ACC112 (cell line): ENCODE measurements around the gene PCED1A.
A peak's percentile ranks its signal among the peaks of the same experiment; 100 is the strongest.
"Not testable (repeated sequence)": the region's sequence is repeated elsewhere in the genome, so short reads cannot be mapped to it uniquely, and the experiment has no call there.

Source experiments
- H2AFZ ChIP-seq: fragments of 200-600 bp; sonication (generic); one replicate; pipeline ENCODE4 v1.6.0; 2017; ENCODE audit warnings: antibody characterized with exemption, low read length; ENCODE audit not compliant: unreplicated experiment
- H3K27ac ChIP-seq: fragments of 200-600 bp; sonication (generic); 2 replicates; pipeline ENCODE4 v1.5.1; 2014; ENCODE audit warnings: low read depth, mild to moderate bottlenecking, antibody characterized with exemption, low read length, moderate library complexity
- H3K27me3 ChIP-seq: fragments of 200-600 bp; sonication (generic); 2 replicates; pipeline ENCODE4 v1.6.1; 2014; ENCODE audit warnings: mild to moderate bottlenecking, antibody characterized with exemption, low read length, moderate library complexity, mixed read lengths; ENCODE audit not compliant: insufficient read depth
- H3K36me3 ChIP-seq: fragments of 200-600 bp; sonication (generic); 2 replicates; pipeline ENCODE4 v1.6.1; 2016; ENCODE audit warnings: mild to moderate bottlenecking, antibody characterized with exemption, low read length, moderate library complexity, mixed read lengths; ENCODE audit not compliant: insufficient read depth
- H3K4me1 ChIP-seq: fragments of 200-600 bp; sonication (generic); one replicate; pipeline ENCODE4 v1.6.1; 2016; ENCODE audit warnings: low read length, mixed read lengths; ENCODE audit not compliant: insufficient read depth, unreplicated experiment, control insufficient read depth
- H3K4me3 ChIP-seq: fragments of 200-600 bp; sonication (generic); 2 replicates; pipeline ENCODE4 v1.5.1; 2014; ENCODE audit warnings: mild to moderate bottlenecking, low read depth, low read length
- H3K79me2 ChIP-seq: fragments of 200-600 bp; sonication (generic); one replicate; pipeline ENCODE4 v1.6.0; 2016; ENCODE audit warnings: low read length; ENCODE audit not compliant: control insufficient read depth, unreplicated experiment, insufficient read depth

The PCED1A gene

DNA sequence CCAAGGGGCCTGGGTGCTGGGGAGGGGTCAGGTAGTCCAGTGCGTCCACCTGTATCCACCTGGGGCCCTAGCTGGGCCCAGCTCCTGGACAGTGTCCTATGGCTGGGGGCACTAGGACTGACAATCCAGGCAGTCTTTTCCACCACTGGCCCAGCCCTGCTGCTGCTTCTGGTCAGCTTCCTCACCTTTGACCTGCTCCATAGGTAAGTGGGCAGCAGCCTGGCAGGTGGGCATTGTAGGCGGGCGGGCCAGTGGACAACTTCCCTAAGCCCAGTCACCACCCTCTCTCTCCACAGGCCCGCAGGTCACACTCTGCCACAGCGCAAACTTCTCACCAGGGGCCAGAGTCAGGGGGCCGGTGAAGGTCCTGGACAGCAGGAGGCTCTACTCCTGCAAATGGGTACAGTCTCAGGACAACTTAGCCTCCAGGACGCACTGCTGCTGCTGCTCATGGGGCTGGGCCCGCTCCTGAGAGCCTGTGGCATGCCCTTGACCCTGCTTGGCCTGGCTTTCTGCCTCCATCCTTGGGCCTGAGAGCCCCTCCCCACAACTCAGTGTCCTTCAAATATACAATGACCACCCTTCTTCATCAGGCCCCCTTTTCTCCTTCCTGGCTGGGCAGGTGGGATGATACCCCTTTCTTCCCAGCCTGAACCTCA, 25.1 kb downstream of the PCED1A start:
- H2AFZ ChIP-seq: no peak overlapping the region
- no peaks in the 10 kb centered on the region for H3K36me3 ChIP-seq
- peak overlapping the region; percentile 8; the same call in 1 of the 2 replicates for H3K27ac ChIP-seq
- H3K4me1 ChIP-seq: peaks cover 36% of the 10 kb centered on the region
- no peaks in the 10 kb centered on the region for H3K79me2 ChIP-seq
- H3K4me3 ChIP-seq: no peak overlapping the region
- H3K27me3 ChIP-seq: no peaks in the 10 kb centered on the region

GRCh38 chr20:2814587-2815051, 25.8 kb downstream of the PCED1A start, which contains the start of gene C20orf141:
Gene C20orf141, plus strand, starts transcription at chr20:2814987. Its CDS starts 198 bp downstream, at chr20:2815185.
- H2AFZ ChIP-seq: no peak within 1 kb of the TSS

DNA sequence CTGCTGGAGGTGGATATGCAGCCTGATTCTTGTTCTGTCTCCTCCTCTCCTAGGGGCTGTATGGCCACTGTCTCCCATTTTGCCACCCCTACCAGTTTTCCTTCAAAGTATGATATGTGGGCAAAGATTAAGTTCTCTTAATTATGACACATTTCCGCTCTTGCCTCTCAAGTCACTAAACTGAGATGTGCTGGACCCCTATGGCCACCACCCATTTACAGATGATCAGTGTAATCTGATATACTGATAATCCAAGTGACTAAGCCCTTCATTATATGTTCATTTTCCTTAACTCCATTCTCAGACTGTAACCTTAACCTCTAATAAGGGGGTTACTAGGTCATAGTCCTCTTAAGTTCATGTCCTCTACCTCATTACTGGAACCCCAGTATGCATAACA, 26.4 kb downstream of the PCED1A start:
- H3K4me3 ChIP-seq: peak overlapping the region; percentile 41; the same call in 1 of the 2 replicates
- H3K36me3 ChIP-seq: no peaks in the 10 kb centered on the region
- no peaks in the 10 kb centered on the region for H3K79me2 ChIP-seq
- H3K27me3 ChIP-seq: no peaks in the 10 kb centered on the region
- no peak overlapping the region for H2AFZ ChIP-seq
- H3K27ac ChIP-seq: peak overlapping the region; percentile 53; the same call in 1 of the 2 replicates
- peaks cover 28% of the 10 kb centered on the region for H3K4me1 ChIP-seq

More at GRCh38 chr20:2814587-2815051, 25.8 kb downstream of the PCED1A start, which contains the start of gene C20orf141:
- Histone ChIP-seq H3K27me3 (no peaks in the 10 kb centered on the region), H3K79me2 (no peaks in the 10 kb centered on the region), H3K27ac (peak within 1 kb of the TSS; percentile 53; the same call in 1 of the 2 replicates), H3K36me3 (no peaks in the 10 kb centered on the region), H3K4me1 (peaks cover 29% of the 10 kb centered on the region), H3K4me3 (peak within 1 kb of the TSS; percentile 41; the same call in 1 of the 2 replicates)

DNA sequence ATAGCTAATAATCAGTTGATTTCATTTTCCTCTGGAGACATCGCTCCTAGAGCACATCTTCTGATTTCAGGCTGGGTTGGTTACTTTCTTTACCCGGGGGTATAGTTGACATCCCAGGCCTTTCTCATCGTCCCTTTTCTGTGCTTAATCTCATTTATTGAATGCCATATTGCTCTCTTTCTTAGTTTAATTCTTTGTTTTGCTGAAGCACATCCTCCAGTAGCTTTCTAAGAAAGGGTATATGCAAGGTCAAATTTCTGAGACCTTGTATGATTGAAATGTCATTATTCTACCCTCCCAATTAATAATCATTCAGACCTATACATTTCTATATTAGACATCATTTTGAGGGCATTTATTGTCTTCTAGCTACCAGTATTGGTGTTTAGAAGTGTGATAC, 28.3 kb downstream of the PCED1A start:
- Histone ChIP-seq H3K4me3 (no peak overlapping the region), H3K36me3 (no peaks in the 10 kb centered on the region), H3K79me2 (no peaks in the 10 kb centered on the region), H3K4me1 (peaks cover 28% of the 10 kb centered on the region), H3K27me3 (peaks cover 8% of the 10 kb centered on the region), H2AFZ (no peak overlapping the region), H3K27ac (no peak overlapping the region)

- H3K4me1 ChIP-seq: peaks cover 13% of the 10 kb centered on the region
- no peak overlapping the region for H3K4me3 ChIP-seq
- no peak overlapping the region for H2AFZ ChIP-seq
- H3K36me3 ChIP-seq: no peaks in the 10 kb centered on the region
- no peaks in the 10 kb centered on the region for H3K79me2 ChIP-seq
- no peak overlapping the region for H3K27ac ChIP-seq
- peaks cover 29% of the 10 kb centered on the region for H3K27me3 ChIP-seq
Observed at GRCh38 chr20:2809690-2810089, 30.8 kb downstream of the PCED1A start.

- not testable (repeated sequence) for H3K4me1 ChIP-seq, H3K4me3 ChIP-seq, H3K27ac ChIP-seq, H3K79me2 ChIP-seq, H2AFZ ChIP-seq, H3K36me3 ChIP-seq
- peaks cover 42% of the 10 kb centered on the region for H3K27me3 ChIP-seq
Observed at GRCh38 chr20:2807929-2808328, 32.5 kb downstream of the PCED1A start.

DNA sequence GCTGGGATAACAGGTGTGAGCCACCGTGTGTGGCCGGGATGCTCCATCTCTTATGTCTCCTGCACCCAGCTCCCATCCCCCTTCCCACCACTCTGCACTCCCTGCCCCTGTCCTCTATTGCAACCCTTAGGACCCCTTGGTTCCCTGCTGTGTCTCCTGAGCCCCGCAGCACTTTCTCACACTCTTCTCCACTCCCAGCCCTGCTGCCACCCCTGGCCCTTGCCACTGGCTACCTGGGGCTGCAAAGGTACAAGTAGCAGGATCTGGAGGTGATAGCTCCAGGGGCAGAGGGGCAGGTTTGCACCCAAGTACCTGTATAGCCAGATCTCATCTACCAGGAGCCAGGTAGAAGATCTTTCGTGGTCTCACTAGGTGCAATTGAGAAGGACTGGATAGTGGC, 33.4 kb downstream of the PCED1A start:
- Histone ChIP-seq H3K4me1 (no peaks in the 10 kb centered on the region), H2AFZ (no peak overlapping the region), H3K27ac (no peak overlapping the region), H3K4me3 (no peak overlapping the region), H3K79me2 (no peaks in the 10 kb centered on the region), H3K27me3 (peaks cover 50% of the 10 kb centered on the region), H3K36me3 (no peaks in the 10 kb centered on the region)

- H2AFZ ChIP-seq: no peak overlapping the region
- no peaks in the 10 kb centered on the region for H3K4me1 ChIP-seq
- H3K36me3 ChIP-seq: no peaks in the 10 kb centered on the region
- no peaks in the 10 kb centered on the region for H3K79me2 ChIP-seq
- H3K4me3 ChIP-seq: no peak overlapping the region
- H3K27ac ChIP-seq: no peak overlapping the region
- peaks cover 56% of the 10 kb centered on the region for H3K27me3 ChIP-seq
Observed at GRCh38 chr20:2806351-2806701, 34.1 kb downstream of the PCED1A start.

GRCh38 chr20:2805689-2806350, 34.6 kb downstream of the PCED1A start:
- Histone ChIP-seq H3K36me3 (no peaks in the 10 kb centered on the region), H2AFZ (no peak overlapping the region), H3K4me3 (no peak overlapping the region), H3K4me1 (no peaks in the 10 kb centered on the region), H3K27me3 (peaks cover 61% of the 10 kb centered on the region), H3K79me2 (no peaks in the 10 kb centered on the region), H3K27ac (no peak overlapping the region)

- Histone ChIP-seq H3K4me1 (no peaks in the 10 kb centered on the region), H3K27me3 (peaks cover 68% of the 10 kb centered on the region), H3K36me3 (no peaks in the 10 kb centered on the region), H3K79me2 (no peaks in the 10 kb centered on the region), H3K27ac (no peak overlapping the region), H3K4me3 (no peak overlapping the region), H2AFZ (no peak overlapping the region)
Observed at GRCh38 chr20:2804852-2805688, 35.4 kb downstream of the PCED1A start.
